ENCODE data around the gene NENF.

Gene NENF

GRCh38 chr1:212413902-212414327 lies 18.8 kb upstream of the NENF start:
- TF ChIP-seq ZFP3 (CRISPR knock-in tag; IDR thresholded peaks at IDR 0.05), result no peak
- TF ChIP-seq CREB5 (CRISPR knock-in tag; IDR thresholded peaks at IDR 0.05; ENCODE audit: low read depth), result no peak
- no peak for TF ChIP-seq ZC3H10 (CRISPR knock-in tag; IDR thresholded peaks at IDR 0.05)
- no peak for TF ChIP-seq RARB (CRISPR knock-in tag; IDR thresholded peaks at IDR 0.05)
- TF ChIP-seq PPARA (CRISPR knock-in tag; IDR thresholded peaks at IDR 0.05; ENCODE audit: borderline replicate concordance), result no peak
- TF ChIP-seq ARNTL (CRISPR knock-in tag; IDR thresholded peaks at IDR 0.05; ENCODE audit: borderline replicate concordance, low read depth), result no peak
- ATAC-seq, result peak; percentile 76

GRCh38 chr1:212414328-212415106 lies 18.2 kb upstream of the NENF start, which contains the start of gene PACC1:
TSS of gene PACC1 (minus strand) at chr1:212414886. CDS start at chr1:212414757, 129 bp downstream.
- ATAC-seq, result peak; percentile 97
- TF ChIP-seq ISL1 (CRISPR knock-in tag; IDR thresholded peaks at IDR 0.05) (no peak), ZFP30 (CRISPR knock-in tag; IDR thresholded peaks at IDR 0.05) (no peak), CREB5 (CRISPR knock-in tag; IDR thresholded peaks at IDR 0.05; ENCODE audit: low read depth) (no peak), ESRRG (CRISPR knock-in tag; IDR thresholded peaks at IDR 0.05) (no peak), POU6F1 (CRISPR knock-in tag; IDR thresholded peaks at IDR 0.05; ENCODE audit: borderline replicate concordance, low read depth) (no peak), ZFP3 (CRISPR knock-in tag; IDR thresholded peaks at IDR 0.05) (no peak), BACH2 (CRISPR knock-in tag; IDR thresholded peaks at IDR 0.05; ENCODE audit: borderline replicate concordance) (no peak), GLIS3 (CRISPR knock-in tag; IDR thresholded peaks at IDR 0.05) (no peak), TCF4 (CRISPR knock-in tag; IDR thresholded peaks at IDR 0.05; ENCODE audit: borderline replicate concordance) (no peak), SNAI2 (CRISPR knock-in tag; IDR thresholded peaks at IDR 0.05) (no peak), OSR1 (CRISPR knock-in tag; IDR thresholded peaks at IDR 0.05) (no peak), PATZ1 (CRISPR knock-in tag; IDR thresholded peaks at IDR 0.05; ENCODE audit: borderline replicate concordance) (no peak), ZC3H10 (CRISPR knock-in tag; IDR thresholded peaks at IDR 0.05) (no peak), ZNF8 (CRISPR knock-in tag; IDR thresholded peaks at IDR 0.05) (no peak), ARNTL (CRISPR knock-in tag; IDR thresholded peaks at IDR 0.05; ENCODE audit: borderline replicate concordance, low read depth) (no peak), ZNF565 (CRISPR knock-in tag; conservative IDR thresholded peaks at IDR 0.05; ENCODE audit: low read depth) (no peak)

- ATAC-seq, result no peak
- TF ChIP-seq OSR1 (CRISPR knock-in tag; IDR thresholded peaks at IDR 0.05) (no peak), BACH2 (CRISPR knock-in tag; IDR thresholded peaks at IDR 0.05; ENCODE audit: borderline replicate concordance) (no peak), ZFP3 (CRISPR knock-in tag; IDR thresholded peaks at IDR 0.05) (no peak), POU6F1 (CRISPR knock-in tag; IDR thresholded peaks at IDR 0.05; ENCODE audit: borderline replicate concordance, low read depth) (no peak), ZNF8 (CRISPR knock-in tag; IDR thresholded peaks at IDR 0.05) (no peak), PATZ1 (CRISPR knock-in tag; IDR thresholded peaks at IDR 0.05; ENCODE audit: borderline replicate concordance) (no peak), GLIS3 (CRISPR knock-in tag; IDR thresholded peaks at IDR 0.05) (no peak), TSHZ2 (CRISPR knock-in tag; IDR thresholded peaks at IDR 0.05) (no peak), ZFP30 (CRISPR knock-in tag; IDR thresholded peaks at IDR 0.05) (no peak), CREB5 (CRISPR knock-in tag; IDR thresholded peaks at IDR 0.05; ENCODE audit: low read depth) (no peak), ZNF70 (CRISPR knock-in tag; IDR thresholded peaks at IDR 0.05) (no peak), ARNTL (CRISPR knock-in tag; IDR thresholded peaks at IDR 0.05; ENCODE audit: borderline replicate concordance, low read depth) (no peak)
These were observed 17.4 kb upstream of the NENF start for GRCh38 chr1:212415107-212415841.
